ENCODE data around the gene RADIL. TPM values are rescaled to one million over a fixed set of nuclear protein-coding genes. Genes with fewer than 3 reads are reported as not detected.
A peak's percentile ranks its signal among the peaks of the same experiment; 100 is the strongest.

Gene RADIL
- total and polyA plus RNA-seq, 9 of the 15 experiments (the other 6 are each of a cell fraction or from before 2014, with no cell fraction given), result 0.06 to 8.1 (median 1.9) TPM; not detected in 1

DNA sequence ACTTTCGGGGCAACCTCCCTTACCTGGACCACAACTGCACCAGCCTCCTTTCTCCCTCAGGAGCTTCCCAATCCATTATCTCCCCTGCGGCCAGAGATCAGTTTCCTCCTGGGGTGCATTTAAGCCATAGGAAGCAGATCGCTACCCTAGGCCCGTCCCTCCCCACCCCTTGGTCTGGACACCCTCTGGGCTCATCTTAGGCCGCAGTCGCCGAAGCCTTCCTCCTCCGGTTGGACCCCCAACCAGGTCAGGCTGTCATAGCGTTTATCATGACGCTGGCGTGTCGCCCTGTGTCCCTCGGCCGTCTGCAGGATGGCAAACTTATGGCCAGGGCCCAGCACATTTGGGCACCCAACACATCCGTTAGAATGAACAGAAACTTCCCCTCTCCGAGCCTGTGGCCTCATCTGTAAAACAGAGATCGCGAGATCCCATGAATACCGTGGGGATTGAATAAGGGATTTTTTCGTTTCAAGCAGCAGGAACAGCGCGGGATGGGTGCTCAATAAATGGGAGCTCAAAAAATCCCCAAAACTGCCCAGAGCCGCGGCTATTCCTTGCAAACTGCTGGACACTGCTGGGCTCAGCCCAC, 108.8 kb downstream of the RADIL start:
- in situ Hi-C loops (cut with MboI), result no loop called here
- H3K4me1 ChIP-seq (replicated peaks in 1 of 2; ENCODE audit: control insufficient read depth in 2 of 2, insufficient read depth in 2 of 2, low read length in 2 of 2), result peaks cover 19 to 24% of the 10 kb centered on the region in 2 experiments
- H3K27me3 ChIP-seq (ENCODE audit: control insufficient read depth in 2 of 2, insufficient read depth in 2 of 2, low read length in 2 of 2), result no peaks in the 10 kb centered on the region
- ATAC-seq (peak; percentile 51), DNase-seq (ENCODE audit: extremely low read depth in 1 of 4, low spot score in 3 of 4) (peak; percentile 39 to 53 (median 46)), FAIRE-seq (no peak)
- peak overlapping the region; percentile 95 to 96 for H3K9ac ChIP-seq (ENCODE audit: insufficient read depth in 1 of 2, low read depth in 2 of 2, low read length in 2 of 2)
- H3K9me3 ChIP-seq (replicated peaks; ENCODE audit: control insufficient read depth, insufficient read depth, low read depth, low read length), result no peaks in the 10 kb centered on the region
- ChIA-PET POLR2A (interaction anchor here (0.6 to 2.0 kb wide), 14 partner anchors 8 to 402 kb away, joined by 3 to 11 read pairs (median 4); no protein-coding TSS in a partner anchor), CTCF (ENCODE audit: low intra/inter-chr PET ratio) (no interaction called here)
- H2AFZ ChIP-seq (ENCODE audit: low read depth, low read length), result peak overlapping the region; percentile 96
- TSS peak; percentile 99 for BruUV-seq (replicated peaks)
- peak overlapping the region; percentile 84 for H3K4me3 ChIP-seq
- peak overlapping the region; percentile 88 for H3K4me2 ChIP-seq (ENCODE audit: insufficient read depth, low read length)
- peaks cover 18% of the 10 kb centered on the region; the same call in 2 of the 3 replicates for H3K36me3 ChIP-seq (ENCODE audit: control insufficient read depth, insufficient read depth, low read length)
- peaks cover 3% of the 10 kb centered on the region for H3K9me1 ChIP-seq (ENCODE audit: control insufficient read depth, insufficient read depth, low read length)
- peak overlapping the region; percentile 91 for H3K27ac ChIP-seq (ENCODE audit: extremely low read depth, low read depth, low read length)
- H3K79me2 ChIP-seq (ENCODE audit: control insufficient read depth, insufficient read depth, low read length), result peaks cover 23% of the 10 kb centered on the region
- WGBS (ENCODE audit: insufficient coverage, low coverage, missing lambda C conversion rate), result 3% methylated on average over 22 of the region's 24 CpGs
- H4K20me1 ChIP-seq (replicated peaks; ENCODE audit: control insufficient read depth, insufficient read depth, low read length), result 0 out of 2 replicates have a peak, but pooled peaks cover 3% of the 10 kb centered on the region
- intact Hi-C loops (cut with micrococcal nuclease), result no loop called here
- TF ChIP-seq, protein P1, sequence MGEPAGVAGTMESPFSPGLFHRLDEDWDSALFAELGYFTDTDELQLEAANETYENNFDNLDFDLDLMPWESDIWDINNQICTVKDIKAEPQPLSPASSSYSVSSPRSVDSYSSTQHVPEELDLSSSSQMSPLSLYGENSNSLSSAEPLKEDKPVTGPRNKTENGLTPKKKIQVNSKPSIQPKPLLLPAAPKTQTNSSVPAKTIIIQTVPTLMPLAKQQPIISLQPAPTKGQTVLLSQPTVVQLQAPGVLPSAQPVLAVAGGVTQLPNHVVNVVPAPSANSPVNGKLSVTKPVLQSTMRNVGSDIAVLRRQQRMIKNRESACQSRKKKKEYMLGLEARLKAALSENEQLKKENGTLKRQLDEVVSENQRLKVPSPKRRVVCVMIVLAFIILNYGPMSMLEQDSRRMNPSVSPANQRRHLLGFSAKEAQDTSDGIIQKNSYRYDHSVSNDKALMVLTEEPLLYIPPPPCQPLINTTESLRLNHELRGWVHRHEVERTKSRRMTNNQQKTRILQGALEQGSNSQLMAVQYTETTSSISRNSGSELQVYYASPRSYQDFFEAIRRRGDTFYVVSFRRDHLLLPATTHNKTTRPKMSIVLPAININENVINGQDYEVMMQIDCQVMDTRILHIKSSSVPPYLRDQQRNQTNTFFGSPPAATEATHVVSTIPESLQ (CRISPR knock-in tag; IDR thresholded peaks at IDR 0.05), result peak; percentile 38; the same call in 1 of the 2 replicates
- peak; percentile 87 for TF ChIP-seq CHD2 (IDR thresholded peaks at IDR 0.05; ENCODE audit: low read depth, low read length)
- peak; percentile 23; the same call in 1 of the 2 replicates for TF ChIP-seq BRD4 (IDR thresholded peaks at IDR 0.05)
- peak; percentile 45 for TF ChIP-seq KDM5B (IDR thresholded peaks at IDR 0.05; ENCODE audit: insufficient replicate concordance, low read depth, low read length)
- TF ChIP-seq ZFX (CRISPR knock-in tag; IDR thresholded peaks at IDR 0.05), result peak; percentile 45
- TF ChIP-seq TBP (optimal IDR thresholded peaks at IDR 0.05; ENCODE audit: low read depth, low read length), result no peak
- no peak for TF ChIP-seq ZNF79 (CRISPR knock-in tag; IDR thresholded peaks at IDR 0.05; ENCODE audit: low read depth)
- TF ChIP-seq, protein P2, sequence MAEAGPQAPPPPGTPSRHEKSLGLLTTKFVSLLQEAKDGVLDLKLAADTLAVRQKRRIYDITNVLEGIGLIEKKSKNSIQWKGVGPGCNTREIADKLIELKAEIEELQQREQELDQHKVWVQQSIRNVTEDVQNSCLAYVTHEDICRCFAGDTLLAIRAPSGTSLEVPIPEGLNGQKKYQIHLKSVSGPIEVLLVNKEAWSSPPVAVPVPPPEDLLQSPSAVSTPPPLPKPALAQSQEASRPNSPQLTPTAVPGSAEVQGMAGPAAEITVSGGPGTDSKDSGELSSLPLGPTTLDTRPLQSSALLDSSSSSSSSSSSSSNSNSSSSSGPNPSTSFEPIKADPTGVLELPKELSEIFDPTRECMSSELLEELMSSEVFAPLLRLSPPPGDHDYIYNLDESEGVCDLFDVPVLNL (CRISPR knock-in tag; IDR thresholded peaks at IDR 0.05; ENCODE audit: low read depth), result peak; percentile 66; the same call in 1 of the 2 replicates
- TF ChIP-seq SMC3 (conservative IDR thresholded peaks at IDR 0.05; ENCODE audit: insufficient read depth, low read depth, low read length), result no peak
- TF ChIP-seq CEBPG (CRISPR knock-in tag; IDR thresholded peaks at IDR 0.05), result peak; percentile 70; the same call in 1 of the 2 replicates
- TF ChIP-seq CEBPG (tag; conservative IDR thresholded peaks at IDR 0.05 in 1 of 2, IDR thresholded peaks at IDR 0.05 in 1 of 2), result no peak; a peak in 1 of 4 replicates
- TF ChIP-seq STAT5B (CRISPR knock-in tag; IDR thresholded peaks at IDR 0.05), result no peak
- TF ChIP-seq, protein P3, sequence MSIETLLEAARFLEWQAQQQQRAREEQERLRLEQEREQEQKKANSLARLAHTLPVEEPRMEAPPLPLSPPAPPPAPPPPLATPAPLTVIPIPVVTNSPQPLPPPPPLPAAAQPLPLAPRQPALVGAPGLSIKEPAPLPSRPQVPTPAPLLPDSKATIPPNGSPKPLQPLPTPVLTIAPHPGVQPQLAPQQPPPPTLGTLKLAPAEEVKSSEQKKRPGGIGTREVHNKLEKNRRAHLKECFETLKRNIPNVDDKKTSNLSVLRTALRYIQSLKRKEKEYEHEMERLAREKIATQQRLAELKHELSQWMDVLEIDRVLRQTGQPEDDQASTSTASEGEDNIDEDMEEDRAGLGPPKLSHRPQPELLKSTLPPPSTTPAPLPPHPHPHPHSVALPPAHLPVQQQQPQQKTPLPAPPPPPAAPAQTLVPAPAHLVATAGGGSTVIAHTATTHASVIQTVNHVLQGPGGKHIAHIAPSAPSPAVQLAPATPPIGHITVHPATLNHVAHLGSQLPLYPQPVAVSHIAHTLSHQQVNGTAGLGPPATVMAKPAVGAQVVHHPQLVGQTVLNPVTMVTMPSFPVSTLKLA (conservative IDR thresholded peaks at IDR 0.05), result no peak
- TF ChIP-seq GATA2 (CRISPR knock-in tag; IDR thresholded peaks at IDR 0.05), result peak; percentile 48; the same call in 1 of the 2 replicates
- 0 out of 2 replicates have a peak, but pooled peaks have one; percentile 27 for TF ChIP-seq ZNF175 (CRISPR knock-in tag; IDR thresholded peaks at IDR 0.05; ENCODE audit: low read depth)
